Psoas muscle (tissue), 8 donors: ENCODE results near the gene DAP. TPM values are rescaled to one million over a fixed set of nuclear protein-coding genes. Genes with fewer than 3 reads are reported as not detected.

Experiments used
- ATAC-seq, 4 donors: fragments of 200-7000 bp; cut with Tn5 transposase; one replicate each; pipeline ENCODE4 v1.9.1; 2020; ENCODE audit warnings: moderate library complexity in 3 of 4, mild to moderate bottlenecking in 2 of 4
- DNase-seq, 2 donors: peaks; one replicate each; pipeline ENCODE4 v3.0.0-alpha.2; 2020
- H3K27ac ChIP-seq: fragments of 200-600 bp; one replicate; pipeline ENCODE4 v1.8.0; 2022
- H3K27me3 ChIP-seq, 3 donors: fragments of 200-600 bp in 1 of 3; one replicate each; pipeline versions ENCODE4 v1.6.1 to v1.8.0; 2013 to 2022; ENCODE audit warnings: low read length in 2 of 3, mild to moderate bottlenecking in 2 of 3, moderate library complexity in 1 of 3; ENCODE audit not compliant: insufficient read depth in 3 of 3
- H3K36me3 ChIP-seq, 2 donors: fragments of 200-600 bp in 1 of 2; one replicate each; pipeline versions ENCODE4 v1.6.1 to v1.8.0; 2013 to 2022; ENCODE audit warnings: low read depth in 1 of 2, mild to moderate bottlenecking in 1 of 2, moderate library complexity in 1 of 2; ENCODE audit not compliant: insufficient read depth in 1 of 2
- H3K4me1 ChIP-seq: fragments of 200-600 bp; one replicate; pipeline ENCODE4 v1.8.0; 2022
- H3K4me3 ChIP-seq: fragments of 200-600 bp; one replicate; pipeline ENCODE4 v1.8.0; 2022; ENCODE audit warnings: mild to moderate bottlenecking
- H3K9me3 ChIP-seq: fragments of 200-600 bp; one replicate; pipeline ENCODE4 v1.8.0; 2022
- WGBS, 3 donors: extraction: QIAGEN DNeasy Blood & Tissue Kit; methylation state at CpG; one replicate each; pipeline versions ENCODE4 v1.1.6 to v1.1.7; 2013; 5-methylcytosine and 5-hydroxymethylcytosine counted together
- intact Hi-C, 2 donors: fragments of 100-400 bp; cut with DNase I; formaldehyde crosslinking; loops; one replicate each; pipeline versions ENCODE4 v1.11.0 to v1.14.2; 2022
- polyA plus RNA-seq, 3 donors: library from polyadenylated mRNA; stranded (reverse); fragments of 200-250 nt; gene quantifications; one replicate each; pipeline ENCODE4 v1.2.3, GENCODE V29; 2013
- total RNA-seq, 4 donors: library from RNA; stranded (reverse); fragmentation: NEBNext Ultra II Directional in 2 of 4; extraction: Animal tissue kit (Norgen Biotek cat#: 25700) in 2 of 4; gene quantifications; one replicate each; pipeline versions ENCODE4 v1.2.1 to v1.2.4, GENCODE V29; 2021 to 2023
- TF ChIP-seq, protein P1 (sequence below): fragments of 200-600 bp; IDR thresholded peaks from one replicate; pipeline ENCODE4 v1.8.0; 2022; ENCODE audit warnings: antibody characterized with exemption
- donor health status: healthy with polysubstance abuse.
- donor health status: DM: no; HTN: no; CAD: no; lungs with moderate emphysema.
- donor health status: Bipolar disorder and iron deficiency.
- donor health status: healthy.
- donor health status: DM: yes; HTN: yes; CAD: no.
- donor health status: DM: no; HTN: no; CAD: no.
- donor health status: DM: no; HTN: no; CAD: no.
- donor health status: DM: yes; HTN: yes; CAD: no.

DAP gene
- total and polyA plus RNA-seq, 7 donors = 3.6 to 8.1 (median 5.1) TPM

DNA sequence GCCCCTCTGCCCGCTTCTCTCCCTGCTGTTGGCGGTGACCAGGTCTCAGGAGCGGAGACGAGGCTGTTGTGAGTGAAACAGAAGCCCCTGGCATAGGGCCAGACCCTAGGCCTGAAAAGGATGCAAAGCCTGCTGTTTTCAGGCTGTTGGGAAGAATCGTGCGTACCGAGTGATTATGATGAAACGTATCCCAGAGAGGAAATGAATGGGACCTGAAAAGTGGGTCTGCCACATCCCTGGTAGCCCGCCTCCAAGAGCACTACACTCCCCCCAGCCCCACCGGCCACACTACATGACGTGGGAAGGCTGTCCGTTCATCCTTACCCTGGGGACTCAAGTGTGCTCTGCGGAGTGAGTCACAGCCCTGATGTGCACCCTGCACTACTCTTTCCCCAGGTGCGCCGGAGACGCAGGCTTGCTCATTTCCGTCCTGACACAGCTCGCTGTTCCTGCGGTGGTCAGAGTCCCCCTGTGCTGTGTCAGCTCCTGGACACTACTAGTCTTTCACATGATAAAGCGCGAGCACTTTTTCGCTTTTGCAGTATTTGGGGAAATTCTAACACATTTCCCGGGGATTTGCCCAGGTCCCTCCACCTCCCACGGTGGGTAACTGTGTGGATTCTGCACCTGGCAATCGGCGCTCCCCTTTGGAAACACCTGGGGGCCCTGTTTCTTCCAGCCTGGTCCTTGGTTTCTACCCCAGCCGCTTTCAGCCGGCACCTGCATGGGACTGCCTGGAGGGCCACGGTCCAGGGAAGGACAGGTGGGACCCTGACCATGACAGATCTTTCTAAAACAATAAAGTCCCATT is 105.7 kb downstream of the DAP start:
- H3K9me3 ChIP-seq = no peaks in the 10 kb centered on the region
- H3K27ac ChIP-seq = no peak overlapping the region
- ATAC-seq = no peak
- peak in 1 of 2 donors; percentile 58 for DNase-seq
- no peaks in the 10 kb centered on the region for H3K4me1 ChIP-seq
- no peak overlapping the region for H3K4me3 ChIP-seq
- TF ChIP-seq, protein P1, sequence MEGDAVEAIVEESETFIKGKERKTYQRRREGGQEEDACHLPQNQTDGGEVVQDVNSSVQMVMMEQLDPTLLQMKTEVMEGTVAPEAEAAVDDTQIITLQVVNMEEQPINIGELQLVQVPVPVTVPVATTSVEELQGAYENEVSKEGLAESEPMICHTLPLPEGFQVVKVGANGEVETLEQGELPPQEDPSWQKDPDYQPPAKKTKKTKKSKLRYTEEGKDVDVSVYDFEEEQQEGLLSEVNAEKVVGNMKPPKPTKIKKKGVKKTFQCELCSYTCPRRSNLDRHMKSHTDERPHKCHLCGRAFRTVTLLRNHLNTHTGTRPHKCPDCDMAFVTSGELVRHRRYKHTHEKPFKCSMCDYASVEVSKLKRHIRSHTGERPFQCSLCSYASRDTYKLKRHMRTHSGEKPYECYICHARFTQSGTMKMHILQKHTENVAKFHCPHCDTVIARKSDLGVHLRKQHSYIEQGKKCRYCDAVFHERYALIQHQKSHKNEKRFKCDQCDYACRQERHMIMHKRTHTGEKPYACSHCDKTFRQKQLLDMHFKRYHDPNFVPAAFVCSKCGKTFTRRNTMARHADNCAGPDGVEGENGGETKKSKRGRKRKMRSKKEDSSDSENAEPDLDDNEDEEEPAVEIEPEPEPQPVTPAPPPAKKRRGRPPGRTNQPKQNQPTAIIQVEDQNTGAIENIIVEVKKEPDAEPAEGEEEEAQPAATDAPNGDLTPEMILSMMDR = no peak
- no peaks in the 10 kb centered on the region for H3K27me3 ChIP-seq
- no peaks in the 10 kb centered on the region for H3K36me3 ChIP-seq
- WGBS, 3 donors = 69 to 80% (median 80%) methylated on average over 29 of the region's 29 CpGs
- intact Hi-C loops = no loop called here

DNA sequence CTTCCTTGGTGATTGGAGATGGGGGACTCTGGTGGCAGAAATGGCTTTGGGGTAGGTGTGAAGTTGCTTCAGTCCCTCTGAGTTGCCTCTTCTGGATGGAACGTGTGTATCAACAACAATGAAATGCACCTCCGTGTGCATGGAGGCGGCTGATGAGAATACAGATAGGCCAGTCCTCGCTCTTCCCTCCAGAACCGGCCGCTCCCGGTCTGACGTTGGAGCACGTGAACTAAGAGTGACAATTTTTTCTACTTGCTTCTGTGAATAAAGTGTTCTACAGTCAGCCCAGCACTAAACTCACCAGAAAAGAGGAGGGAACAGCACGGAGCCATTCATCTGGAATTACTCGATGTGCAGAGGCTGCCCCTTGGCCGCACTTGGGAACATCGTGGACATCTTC is 106.5 kb downstream of the DAP start:
- Histone ChIP-seq H3K9me3 (no peaks in the 10 kb centered on the region), H3K27me3 (peaks cover 0 to 4% (median 0%) of the 10 kb centered on the region in 3 donors), H3K27ac (no peak overlapping the region), H3K4me1 (no peaks in the 10 kb centered on the region), H3K36me3 (no peaks in the 10 kb centered on the region), H3K4me3 (no peak overlapping the region)
- ATAC-seq = no peak
- intact Hi-C loops = no loop called here
- peak in 1 of 2 donors; percentile 30 for DNase-seq
- 81 to 91% (median 85%) methylated on average over 13 of the region's 13 CpGs for WGBS, 3 donors
- TF ChIP-seq, protein P1 = no peak

DNA sequence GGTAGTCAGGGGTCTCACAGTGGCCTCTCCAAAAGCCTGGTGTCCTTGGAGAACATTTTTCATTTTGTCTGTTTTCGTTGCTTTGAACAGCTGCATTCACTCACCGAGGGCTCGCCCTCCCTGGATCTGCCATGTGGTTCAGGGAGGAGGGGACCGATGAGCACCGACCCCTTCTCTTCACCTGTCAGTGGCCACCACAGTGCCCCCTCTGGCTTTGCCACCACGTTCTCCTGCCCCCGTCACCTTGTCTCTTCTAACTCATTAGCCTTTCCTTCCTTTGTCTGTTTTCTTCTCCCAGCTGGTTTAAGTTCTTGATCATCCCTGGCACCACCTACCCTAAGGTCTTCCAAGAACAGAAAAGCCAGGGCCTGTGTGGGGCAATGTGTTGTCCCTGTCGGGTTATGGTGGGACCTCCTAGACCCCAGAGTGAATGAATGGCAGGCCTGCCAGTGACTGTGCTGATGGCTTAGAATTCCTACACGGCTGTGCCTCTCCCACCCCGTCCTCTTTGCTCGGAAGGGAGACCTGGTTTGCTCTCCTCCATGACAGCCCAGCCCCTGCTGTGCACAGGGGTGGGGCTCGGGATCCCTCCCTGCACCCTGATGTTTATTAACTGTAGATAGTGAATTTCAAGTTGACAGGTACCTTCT is 107.2 kb downstream of the DAP start:
- DNase-seq (peak in 1 of 2 donors; percentile 33), ATAC-seq (no peak)
- H3K27me3 ChIP-seq = peaks cover 0 to 4% (median 0%) of the 10 kb centered on the region in 3 donors
- intact Hi-C loops = no loop called here
- no peaks in the 10 kb centered on the region for H3K36me3 ChIP-seq
- 60 to 82% (median 69%) methylated on average over 12 of the region's 12 CpGs for WGBS, 3 donors
- H3K27ac ChIP-seq = no peak overlapping the region
- H3K4me3 ChIP-seq = no peak overlapping the region
- TF ChIP-seq, protein P1 = no peak
- H3K4me1 ChIP-seq = no peaks in the 10 kb centered on the region
- no peaks in the 10 kb centered on the region for H3K9me3 ChIP-seq

DNA sequence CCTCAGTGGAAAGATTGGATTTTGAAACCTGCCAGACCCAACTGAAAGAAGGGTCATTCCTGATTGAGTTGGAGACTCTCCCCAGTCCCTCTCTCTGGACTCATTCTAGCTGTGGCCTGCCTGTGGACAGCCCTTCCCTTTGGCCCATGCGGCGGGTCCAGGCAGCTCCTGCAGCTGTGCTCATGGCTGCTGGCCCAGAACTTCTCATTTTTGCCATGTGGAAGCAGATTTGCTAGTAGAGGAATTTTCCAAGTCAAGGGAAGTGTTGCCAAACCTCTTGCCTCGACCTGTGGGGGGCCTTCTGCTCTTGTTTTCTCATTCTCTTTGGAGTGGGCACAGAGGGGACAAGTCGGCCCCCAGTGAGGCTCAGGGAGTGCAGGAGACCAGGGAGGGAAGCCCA is 108.0 kb downstream of the DAP start:
- Histone ChIP-seq H3K9me3 (no peaks in the 10 kb centered on the region), H3K4me1 (no peaks in the 10 kb centered on the region), H3K4me3 (no peak overlapping the region), H3K36me3 (no peaks in the 10 kb centered on the region), H3K27me3 (peaks cover 0 to 4% (median 0%) of the 10 kb centered on the region in 3 donors), H3K27ac (no peak overlapping the region)
- intact Hi-C loops = no loop called here
- WGBS, 3 donors = 15 to 36% (median 23%) methylated on average over 4 of the region's 4 CpGs
- TF ChIP-seq, protein P1 = no peak
- ATAC-seq = peak; percentile 60 to 76 (median 66)
- DNase-seq = peak; percentile 62 to 84
